CD14-positive monocyte (primary cell): ENCODE measurements around the gene EIF4ENIF1. TPM values are rescaled to one million over a fixed set of nuclear protein-coding genes. Genes with fewer than 3 reads are reported as not detected.

Source experiments
- DNase-seq, 3 donors: peaks; one replicate each; pipeline ENCODE4 v3.0.0-alpha.2; 2011 to 2022
- H2AFZ ChIP-seq: 2 replicates; pipeline ENCODE4 v1.6.0; 2012; ENCODE audit warnings: mild to moderate bottlenecking, low read depth, low read length, inconsistent platforms; ENCODE audit not compliant: insufficient read depth, poor library complexity, severe bottlenecking
- H3K27ac ChIP-seq, 2 donors: 1 replicate in 1 of 2; 2 replicates in 1 of 2; pipeline ENCODE4 v1.5.1; 2012 to 2013; ENCODE audit warnings: low read length in 2 of 2, control low read depth in 1 of 2, inconsistent platforms in 1 of 2, low read depth in 1 of 2, mild to moderate bottlenecking in 1 of 2
- H3K27me3 ChIP-seq, 2 donors: one replicate each; pipeline versions ENCODE4 v1.6.0 to v1.6.1; 2011 to 2013; ENCODE audit warnings: low read length in 2 of 2; ENCODE audit not compliant: control insufficient read depth in 2 of 2, insufficient read depth in 2 of 2
- H3K36me3 ChIP-seq, 2 donors: replicated peaks in 1 of 2; 1 replicate in 1 of 2; 2 replicates in 1 of 2; pipeline versions ENCODE4 v1.5.1 to v1.6.1; 2012 to 2013; ENCODE audit warnings: low read length in 2 of 2, control low read depth in 1 of 2, inconsistent platforms in 1 of 2, mild to moderate bottlenecking in 1 of 2; ENCODE audit not compliant: insufficient read depth in 2 of 2, control insufficient read depth in 1 of 2
- H3K4me1 ChIP-seq, 2 donors: 1 replicate in 1 of 2; 2 replicates in 1 of 2; pipeline versions ENCODE4 v1.5.1 to v1.6.1; 2012 to 2013; ENCODE audit warnings: low read length in 2 of 2, control low read depth in 1 of 2, inconsistent platforms in 1 of 2, mild to moderate bottlenecking in 1 of 2, moderate library complexity in 1 of 2; ENCODE audit not compliant: insufficient read depth in 2 of 2, control insufficient read depth in 1 of 2
- H3K4me2 ChIP-seq: replicated peaks from 2 replicates; pipeline ENCODE3; 2012; ENCODE audit warnings: low read length, moderate library complexity, mild to moderate bottlenecking; ENCODE audit not compliant: poor library complexity, severe bottlenecking; ENCODE audit errors: extremely low read depth
- H3K4me3 ChIP-seq, 3 experiments: fragments of 200-600 bp in 1 of 3; sonication (generic) in 1 of 3; replicated peaks in 1 of 3; 1 replicate in 2 of 3; 2 replicates in 1 of 3; pipeline ENCODE4 v1.5.1; 2011 to 2013; ENCODE audit warnings: low read length in 3 of 3, mild to moderate bottlenecking in 3 of 3, control low read depth in 2 of 3, low read depth in 2 of 3, inconsistent platforms in 1 of 3, moderate library complexity in 1 of 3
- H3K79me2 ChIP-seq: 2 replicates; pipeline ENCODE4 v1.6.0; 2012; ENCODE audit warnings: mild to moderate bottlenecking, control low read depth, inconsistent platforms, low read length, moderate library complexity; ENCODE audit not compliant: insufficient read depth
- H3K9ac ChIP-seq: 2 replicates; pipeline ENCODE4 v1.6.0; 2017; ENCODE audit warnings: low read length, mild to moderate bottlenecking; ENCODE audit not compliant: insufficient read depth, poor library complexity, severe bottlenecking
- H3K9me3 ChIP-seq, 2 donors: replicated peaks in 1 of 2; 1 replicate in 1 of 2; 2 replicates in 1 of 2; pipeline versions ENCODE4 v1.5.1 to v1.6.1; 2012 to 2013; ENCODE audit warnings: low read length in 2 of 2, control low read depth in 1 of 2; ENCODE audit not compliant: control insufficient read depth in 1 of 2, insufficient read depth in 1 of 2
- H4K20me1 ChIP-seq: 2 replicates; pipeline ENCODE4 v1.6.0; 2012; ENCODE audit warnings: mild to moderate bottlenecking, low read length, control low read depth, moderate library complexity; ENCODE audit not compliant: insufficient read depth
- H3K27ac Mint-ChIP-seq, 7 donors: one replicate each; pipeline ENCODE4 v1.8.0; 2020; ENCODE audit warnings: mild to moderate bottlenecking in 7 of 7, mixed read lengths in 7 of 7, moderate library complexity in 6 of 7, inconsistent platforms in 2 of 7
- H3K27me3 Mint-ChIP-seq, 3 donors: one replicate each; pipeline ENCODE4 v1.8.0; 2021 to 2022; ENCODE audit warnings: low read depth in 3 of 3, mild to moderate bottlenecking in 3 of 3, mixed read lengths in 3 of 3, moderate library complexity in 3 of 3, inconsistent platforms in 1 of 3
- H3K36me3 Mint-ChIP-seq, 2 donors: one replicate each; pipeline ENCODE4 v1.8.0; 2020; ENCODE audit warnings: mixed read lengths in 2 of 2, inconsistent platforms in 1 of 2, mild to moderate bottlenecking in 1 of 2
- H3K4me1 Mint-ChIP-seq: one replicate; pipeline ENCODE4 v1.8.0; 2020; ENCODE audit warnings: mild to moderate bottlenecking, mixed read lengths
- H3K4me3 Mint-ChIP-seq, 2 donors: one replicate each; pipeline ENCODE4 v1.8.0; 2020; ENCODE audit warnings: mild to moderate bottlenecking in 2 of 2, mixed read lengths in 2 of 2, moderate library complexity in 1 of 2
- H3K9me3 Mint-ChIP-seq, 7 donors: one replicate each; pipeline ENCODE4 v1.8.0; 2020 to 2022; ENCODE audit warnings: mixed read lengths in 7 of 7, mild to moderate bottlenecking in 6 of 7, moderate library complexity in 6 of 7, inconsistent platforms in 2 of 7
- WGBS: methylation state at CpG from one replicate; pipeline ENCODE4 v1.1.5; 2013; ENCODE audit warnings: missing lambda C conversion rate; ENCODE audit not compliant: insufficient coverage; 5-methylcytosine and 5-hydroxymethylcytosine counted together
- intact Hi-C, 2 donors: fragments of 100-400 bp; cut with micrococcal nuclease; formaldehyde crosslinking; loops; one replicate each; pipeline versions ENCODE4 v1.15.0 to v1.15.1; 2023
- polyA plus RNA-seq, 3 donors: library from polyadenylated mRNA; depleted of rRNA in 1 of 3; unstranded in 2 of 3; stranded (reverse) in 1 of 3; fragments of 300-500 nt in 2 of 3; fragments of >200 nt in 1 of 3; fragmentation: Illumina TruSeq in 2 of 3; gene quantifications; 1 replicate in 2 of 3; 2 replicates in 1 of 3; pipeline ENCODE4 v1.2.3, GENCODE V29; 2012 to 2021
- TF ChIP-seq, protein P1 (sequence below): fragments of 200-600 bp; IDR thresholded peaks from one replicate; pipeline ENCODE4 v1.8.0; 2022; ENCODE audit warnings: antibody characterized with exemption, mild to moderate bottlenecking

Gene EIF4ENIF1
- polyA plus RNA-seq, 3 donors: 2.5 to 17.0 (median 11.5) TPM

DNA sequence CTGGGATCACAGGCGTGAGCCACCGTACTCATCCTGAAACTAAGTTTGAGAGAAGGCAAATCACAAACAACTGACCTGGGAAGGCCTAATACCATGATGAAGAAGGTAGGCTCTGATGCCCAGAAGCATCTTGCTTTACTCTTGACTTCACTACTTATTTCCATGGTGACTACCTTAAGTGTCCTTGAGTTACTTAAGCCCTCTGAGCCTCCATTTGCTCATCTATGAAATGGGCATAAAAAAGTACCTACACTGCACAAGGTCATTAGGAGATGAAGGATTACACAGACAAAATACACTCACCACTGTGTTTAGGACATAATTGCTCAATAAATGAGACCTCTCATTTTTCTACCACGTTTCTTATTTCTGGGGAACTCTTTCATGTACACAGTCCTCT, 27.9 kb downstream of the EIF4ENIF1 start:
- Mint-ChIP-seq H3K27me3 (peaks cover 0 to 2% (median 0%) of the 10 kb centered on the region in 3 donors), H3K27ac (no peak overlapping the region), H3K36me3 (peaks cover 66 to 92% of the 10 kb centered on the region in 2 donors), H3K4me1 (no peaks in the 10 kb centered on the region), H3K9me3 (peaks cover 0 to 4% (median 0%) of the 10 kb centered on the region in 7 donors), H3K4me3 (no peak overlapping the region)
- TF ChIP-seq, protein P1, sequence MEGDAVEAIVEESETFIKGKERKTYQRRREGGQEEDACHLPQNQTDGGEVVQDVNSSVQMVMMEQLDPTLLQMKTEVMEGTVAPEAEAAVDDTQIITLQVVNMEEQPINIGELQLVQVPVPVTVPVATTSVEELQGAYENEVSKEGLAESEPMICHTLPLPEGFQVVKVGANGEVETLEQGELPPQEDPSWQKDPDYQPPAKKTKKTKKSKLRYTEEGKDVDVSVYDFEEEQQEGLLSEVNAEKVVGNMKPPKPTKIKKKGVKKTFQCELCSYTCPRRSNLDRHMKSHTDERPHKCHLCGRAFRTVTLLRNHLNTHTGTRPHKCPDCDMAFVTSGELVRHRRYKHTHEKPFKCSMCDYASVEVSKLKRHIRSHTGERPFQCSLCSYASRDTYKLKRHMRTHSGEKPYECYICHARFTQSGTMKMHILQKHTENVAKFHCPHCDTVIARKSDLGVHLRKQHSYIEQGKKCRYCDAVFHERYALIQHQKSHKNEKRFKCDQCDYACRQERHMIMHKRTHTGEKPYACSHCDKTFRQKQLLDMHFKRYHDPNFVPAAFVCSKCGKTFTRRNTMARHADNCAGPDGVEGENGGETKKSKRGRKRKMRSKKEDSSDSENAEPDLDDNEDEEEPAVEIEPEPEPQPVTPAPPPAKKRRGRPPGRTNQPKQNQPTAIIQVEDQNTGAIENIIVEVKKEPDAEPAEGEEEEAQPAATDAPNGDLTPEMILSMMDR: no peak
- Histone ChIP-seq H3K79me2 (peaks cover 4% of the 10 kb centered on the region), H3K4me2 (no peak overlapping the region), H3K4me1 (no peaks in the 10 kb centered on the region), H3K9me3 (no peaks in the 10 kb centered on the region), H3K9ac (no peak overlapping the region), H3K36me3 (peaks cover 73 to 93% of the 10 kb centered on the region in 2 donors), H3K4me3 (no peak overlapping the region), H4K20me1 (no peaks in the 10 kb centered on the region), H3K27me3 (no peaks in the 10 kb centered on the region), H3K27ac (no peak overlapping the region), H2AFZ (no peak overlapping the region)
- DNase-seq: no peak
- 100% methylated on average over 1 of the region's 3 CpGs for WGBS
- intact Hi-C loops: no loop called here

DNA sequence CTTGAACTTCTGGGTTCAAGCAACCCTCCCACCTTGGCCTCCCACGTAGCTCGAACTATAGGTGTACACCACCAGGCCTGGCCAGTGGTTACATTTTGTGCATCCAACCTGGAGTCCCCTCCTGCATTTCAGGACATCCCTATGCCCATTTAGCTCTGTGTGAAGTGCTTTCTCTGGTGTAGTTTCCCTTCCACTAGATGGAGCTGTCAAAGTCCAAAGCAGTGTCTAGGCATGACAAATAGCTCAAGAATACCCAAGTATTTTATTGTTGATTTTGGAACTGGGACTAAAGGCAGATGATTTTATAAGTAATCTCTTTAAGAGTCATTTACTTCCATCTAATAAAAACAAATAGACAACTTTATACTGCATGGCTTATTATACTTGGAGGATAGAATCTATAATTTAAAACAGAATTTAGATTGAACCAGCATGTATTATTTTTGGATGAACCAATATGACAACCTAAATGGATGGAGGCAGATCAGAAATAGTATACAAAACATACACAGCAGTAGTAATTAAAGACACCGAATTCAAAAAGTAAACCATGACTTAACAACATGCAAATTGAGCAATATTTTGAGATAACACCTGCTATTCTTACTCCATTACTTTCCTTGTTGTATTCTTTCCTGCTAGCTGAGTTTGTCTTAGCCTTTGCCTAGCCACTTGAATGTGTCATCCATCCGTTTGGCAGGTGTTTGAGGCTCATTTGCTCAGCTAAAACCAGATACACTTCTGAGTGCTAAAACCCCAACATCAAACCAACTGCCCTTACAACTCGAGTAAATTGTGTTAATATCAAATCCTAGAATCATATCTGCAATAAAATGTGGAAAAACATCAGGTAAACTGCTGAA, 37.7 kb downstream of the EIF4ENIF1 start:
- 100% methylated on average over 1 of the region's 5 CpGs for WGBS
- Mint-ChIP-seq H3K27ac (no peak overlapping the region), H3K4me3 (no peak overlapping the region), H3K36me3 (peaks cover 58 to 85% of the 10 kb centered on the region in 2 donors), H3K4me1 (peaks cover 4% of the 10 kb centered on the region), H3K9me3 (no peaks in the 10 kb centered on the region), H3K27me3 (no peaks in the 10 kb centered on the region)
- H3K9me3 ChIP-seq: no peaks in the 10 kb centered on the region
- H3K9ac ChIP-seq: no peak overlapping the region
- H3K27ac ChIP-seq: no peak overlapping the region
- no peaks in the 10 kb centered on the region for H3K4me1 ChIP-seq
- H3K36me3 ChIP-seq: peaks cover 53 to 89% of the 10 kb centered on the region in 2 donors
- H3K79me2 ChIP-seq: no peaks in the 10 kb centered on the region
- DNase-seq: peak in 1 of 3 donors; percentile 4
- no peak overlapping the region for H2AFZ ChIP-seq
- TF ChIP-seq, protein P1: peak; percentile 43
- no peaks in the 10 kb centered on the region for H3K27me3 ChIP-seq
- H3K4me2 ChIP-seq: no peak overlapping the region
- no peak overlapping the region for H3K4me3 ChIP-seq
- no peaks in the 10 kb centered on the region for H4K20me1 ChIP-seq
- intact Hi-C loops: no loop called here
